GM19328 (cell line): ENCODE results near the gene MIA3.
"Not testable (repeated sequence)": the region's sequence is repeated elsewhere in the genome, so short reads cannot be mapped to it uniquely, and the experiment has no call there.

ENCODE experiments used
- ATAC-seq: cut with Tn5 transposase; IDR thresholded peaks from one replicate; pipeline ENCODE4 v1.9.1; 2021; ENCODE audit warnings: mild to moderate bottlenecking, moderate library complexity; ENCODE audit not compliant: unreplicated experiment

The MIA3 gene

DNA sequence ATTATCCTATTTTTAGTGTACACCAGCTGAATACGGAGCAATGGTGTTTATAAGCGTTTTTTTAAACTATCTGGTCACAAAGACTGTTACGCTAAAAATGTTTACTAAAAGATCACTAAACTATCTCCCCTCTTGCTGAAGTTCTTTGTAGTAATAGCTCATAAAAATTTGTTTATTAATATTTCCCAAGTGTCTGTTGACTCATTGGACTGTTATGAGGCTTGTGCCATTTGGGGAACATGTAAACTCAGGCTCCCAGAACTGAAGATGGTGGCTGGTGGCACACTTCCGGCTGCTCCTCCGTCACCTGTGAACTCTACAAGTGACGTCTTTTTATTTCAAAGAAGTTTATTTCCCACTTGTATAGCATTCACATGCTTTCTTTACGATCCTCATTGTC, 48.1 kb downstream of the MIA3 start:
- ATAC-seq = no peak

DNA sequence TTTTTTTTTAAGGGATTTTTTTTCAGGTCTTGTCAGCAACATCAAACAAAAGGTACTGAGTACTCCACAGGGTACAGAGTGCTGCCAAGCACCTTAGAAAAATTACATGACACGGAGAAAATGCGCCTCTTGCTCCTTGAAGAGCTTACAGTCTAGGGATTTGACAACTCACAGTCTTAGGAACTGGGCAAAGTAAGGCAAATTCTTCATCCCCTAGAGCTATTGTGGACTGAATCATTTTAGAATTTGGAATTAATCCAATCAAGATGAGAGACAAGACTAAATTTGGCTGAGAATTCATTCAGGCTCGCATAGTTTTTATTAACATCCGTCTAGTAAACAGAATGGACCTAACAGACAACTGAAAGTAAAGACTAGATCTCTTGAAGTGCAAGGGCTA, 50.3 kb downstream of the MIA3 start:
- ATAC-seq = not testable (repeated sequence)

DNA sequence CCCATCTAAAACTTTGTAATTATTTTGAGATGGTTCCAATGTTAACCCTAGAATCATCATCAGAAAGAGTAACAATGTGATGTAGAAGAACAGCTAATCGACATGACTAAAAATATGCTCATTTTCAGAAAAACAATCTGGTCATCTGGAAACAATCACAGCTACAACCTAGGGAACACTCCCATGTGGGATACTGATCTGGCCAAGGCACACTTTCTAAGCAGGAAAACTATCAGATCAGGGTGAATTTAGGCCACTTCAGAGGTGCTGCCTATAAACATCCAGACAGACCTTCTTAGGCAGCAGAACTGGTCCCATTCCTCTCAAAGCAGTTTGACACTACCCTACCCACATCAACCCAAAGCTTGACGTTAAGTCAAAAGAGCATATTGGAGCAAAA, 51.2 kb downstream of the MIA3 start:
- not testable (repeated sequence) for ATAC-seq

DNA sequence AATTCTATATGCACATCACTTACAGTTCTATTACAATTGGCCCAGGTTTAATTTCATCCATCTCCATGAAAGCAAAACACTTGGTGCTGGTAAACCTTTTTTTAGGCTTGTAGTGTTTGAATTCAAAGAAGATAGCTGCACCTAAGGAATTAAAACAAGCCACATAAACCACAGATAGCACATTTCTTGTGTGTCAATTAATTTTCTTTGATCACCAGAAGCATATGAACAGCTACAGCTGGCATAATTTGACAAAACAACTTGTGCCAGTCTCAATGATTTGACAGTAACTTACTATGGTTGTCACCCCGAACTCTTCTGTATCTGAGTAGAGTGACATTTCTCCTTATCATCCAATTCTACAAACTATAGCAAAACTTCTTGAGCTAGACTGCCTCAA, 52.2 kb downstream of the MIA3 start:
- ATAC-seq = no peak

DNA sequence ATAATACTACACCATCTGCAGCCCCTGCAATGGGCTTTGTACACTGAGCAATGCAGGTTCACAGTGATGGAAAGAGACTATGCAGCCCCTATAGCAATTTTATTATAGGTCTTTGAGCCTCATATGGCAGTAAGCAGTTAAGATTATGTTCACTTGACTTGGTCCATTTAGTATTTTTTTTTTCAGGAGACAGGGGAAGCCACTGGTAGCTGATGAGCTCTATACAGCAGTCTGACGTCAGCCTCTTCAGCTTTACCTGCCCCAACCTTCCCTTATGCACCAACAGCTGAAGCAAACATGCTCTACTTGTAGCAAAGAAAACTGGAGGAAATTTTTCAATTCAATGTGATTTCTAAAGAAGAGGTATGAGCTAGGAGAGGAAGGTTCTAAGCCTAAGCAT, 62.2 kb downstream of the MIA3 start:
- no peak for ATAC-seq

DNA sequence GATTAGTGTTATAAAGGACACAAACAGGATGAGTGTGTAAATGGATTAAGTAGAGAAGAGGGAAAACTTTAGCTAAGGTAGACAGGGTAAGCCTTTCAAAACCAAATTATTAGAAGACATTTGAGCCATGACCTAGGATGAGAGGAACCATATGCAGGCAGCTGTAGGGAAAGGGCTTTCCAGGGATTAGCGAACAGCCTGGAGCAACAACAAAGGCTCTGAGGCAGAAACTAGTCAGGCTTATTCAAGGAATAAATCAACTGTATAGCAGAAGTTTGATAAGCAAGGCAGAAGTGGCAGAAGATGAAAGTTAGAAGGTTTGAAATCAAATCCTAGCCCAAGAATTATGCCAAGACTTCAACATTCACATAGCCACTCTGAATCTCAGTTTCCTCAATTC, 73.1 kb downstream of the MIA3 start:
- ATAC-seq = no peak

DNA sequence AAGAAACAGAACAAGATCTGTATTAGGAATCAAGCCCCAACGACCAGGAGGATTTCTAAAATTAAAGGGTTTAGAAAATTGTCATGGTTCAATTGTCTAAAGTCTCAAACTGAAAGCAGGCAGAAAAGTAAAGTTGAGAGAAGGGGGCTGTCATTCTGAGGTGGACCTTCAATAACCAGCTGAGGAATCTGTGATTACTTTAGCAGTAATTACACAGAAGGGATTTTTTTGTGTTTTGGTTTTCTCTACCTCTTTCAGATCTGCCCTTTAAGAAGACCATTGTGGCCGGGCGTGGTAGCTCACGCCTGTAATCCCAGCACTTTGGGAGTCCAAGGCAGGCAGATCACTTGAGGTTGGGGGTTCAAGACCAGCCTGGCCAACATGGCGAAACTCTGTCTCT, 77.0 kb downstream of the MIA3 start:
- no peak for ATAC-seq

DNA sequence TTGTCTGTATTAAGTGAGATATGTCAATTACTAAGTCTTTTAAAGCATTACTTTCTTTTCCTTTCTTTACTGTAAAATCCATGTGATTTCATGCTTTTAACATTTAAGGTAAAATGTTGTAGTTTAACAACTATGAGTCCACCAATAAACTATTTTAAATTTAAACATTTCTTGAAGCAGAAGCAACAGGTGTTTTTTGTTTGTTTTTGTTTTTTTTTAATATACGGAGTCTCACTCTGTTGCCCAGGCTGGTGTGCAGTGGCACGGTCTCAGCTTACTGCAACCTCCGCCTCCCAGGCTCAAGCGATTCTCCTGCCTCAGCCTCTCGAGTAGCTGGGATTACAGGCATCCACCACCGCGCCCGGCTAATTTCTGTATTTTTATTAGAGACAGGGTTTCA, 78.8 kb downstream of the MIA3 start:
- ATAC-seq = no peak

DNA sequence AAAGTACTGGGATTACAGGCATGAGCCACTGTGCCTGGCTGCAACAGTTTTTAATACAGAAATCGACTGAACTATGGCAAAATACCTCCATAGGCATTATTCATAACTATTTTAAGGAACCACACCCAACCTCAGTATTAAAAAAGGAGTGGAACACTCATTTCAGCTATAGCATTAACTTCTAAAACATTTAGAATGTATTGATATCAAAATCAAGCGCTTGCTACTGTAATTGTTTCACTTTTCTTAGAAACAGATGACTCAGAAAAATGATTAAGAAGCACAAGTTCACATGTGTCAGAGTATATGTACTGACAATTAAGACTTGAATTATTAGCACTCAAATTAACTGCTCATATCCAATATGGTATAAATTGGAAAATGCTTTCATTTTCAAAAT, 79.3 kb downstream of the MIA3 start:
- no peak for ATAC-seq

DNA sequence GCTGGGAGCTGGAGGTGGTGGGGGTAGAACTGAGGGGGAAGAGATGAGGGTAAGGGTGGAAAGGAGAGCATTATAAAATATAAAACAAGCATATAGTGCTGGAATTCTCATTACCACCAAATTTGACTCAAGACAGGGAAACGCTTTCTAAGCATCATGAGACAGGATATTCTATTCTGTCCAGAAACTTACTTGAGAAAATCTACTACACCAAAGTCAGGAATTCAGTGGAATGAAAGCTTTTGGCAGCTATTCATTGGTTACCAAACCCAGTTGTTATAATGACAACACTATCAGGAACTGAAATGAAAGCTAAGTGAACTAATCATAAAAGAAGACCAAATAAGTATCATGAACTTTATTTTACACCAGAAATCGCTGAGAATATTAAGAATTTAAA, 79.9 kb downstream of the MIA3 start:
- no peak for ATAC-seq

DNA sequence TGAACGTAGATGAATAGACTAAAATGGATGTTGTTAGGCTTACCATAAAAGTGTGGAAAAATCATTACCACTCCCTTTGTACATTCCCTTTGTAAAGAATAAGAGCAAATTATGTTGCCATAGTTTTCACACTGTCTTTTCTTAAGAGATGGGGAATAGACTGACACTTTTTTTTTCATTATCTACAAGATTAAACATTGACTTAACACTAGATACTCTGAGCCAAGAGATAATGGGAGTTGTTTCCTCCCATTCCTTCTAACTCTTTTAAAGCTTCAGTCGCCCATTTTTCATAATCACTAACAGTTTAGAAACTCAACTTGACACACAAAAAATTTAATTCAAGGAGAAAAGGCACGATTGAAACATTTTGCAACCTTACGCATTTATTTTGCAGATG, 84.3 kb downstream of the MIA3 start:
- no peak for ATAC-seq

DNA sequence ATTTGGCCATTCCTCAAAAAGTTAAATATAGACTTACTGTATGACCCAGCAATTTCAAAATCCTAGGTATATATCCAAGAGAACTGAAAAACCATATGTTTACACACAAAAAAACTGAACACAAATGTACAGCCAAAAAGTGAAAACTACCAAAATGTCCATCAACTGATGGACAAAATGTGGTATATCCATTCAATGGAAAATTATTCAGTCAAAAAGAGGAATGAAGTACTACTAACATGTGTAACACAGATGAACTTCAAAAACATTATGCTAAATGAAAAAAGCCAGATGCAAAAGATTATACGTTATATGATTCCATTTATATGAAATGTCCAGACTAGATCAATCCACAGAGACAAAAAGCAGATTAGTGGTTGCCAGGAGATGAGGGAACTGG, 86.4 kb downstream of the MIA3 start:
- no peak for ATAC-seq

DNA sequence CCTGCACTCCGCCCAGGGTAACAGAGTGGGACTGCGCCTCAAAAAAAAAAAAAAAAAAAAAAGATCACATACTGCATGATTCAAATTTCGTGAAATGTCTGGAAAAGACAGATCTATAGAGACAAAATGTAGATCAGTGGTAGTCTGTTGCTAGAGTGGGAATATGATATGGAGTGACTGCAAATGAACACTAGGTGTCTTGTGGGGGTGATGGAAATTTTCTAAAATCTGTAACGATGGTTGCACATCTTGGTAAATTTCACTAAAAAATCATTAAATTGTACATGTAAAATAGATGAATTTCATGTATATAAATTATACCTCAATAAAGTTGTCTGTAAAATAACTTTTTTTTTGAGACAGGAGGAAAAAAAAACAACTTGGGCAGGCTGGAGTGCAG, 88.9 kb downstream of the MIA3 start:
- no peak for ATAC-seq

DNA sequence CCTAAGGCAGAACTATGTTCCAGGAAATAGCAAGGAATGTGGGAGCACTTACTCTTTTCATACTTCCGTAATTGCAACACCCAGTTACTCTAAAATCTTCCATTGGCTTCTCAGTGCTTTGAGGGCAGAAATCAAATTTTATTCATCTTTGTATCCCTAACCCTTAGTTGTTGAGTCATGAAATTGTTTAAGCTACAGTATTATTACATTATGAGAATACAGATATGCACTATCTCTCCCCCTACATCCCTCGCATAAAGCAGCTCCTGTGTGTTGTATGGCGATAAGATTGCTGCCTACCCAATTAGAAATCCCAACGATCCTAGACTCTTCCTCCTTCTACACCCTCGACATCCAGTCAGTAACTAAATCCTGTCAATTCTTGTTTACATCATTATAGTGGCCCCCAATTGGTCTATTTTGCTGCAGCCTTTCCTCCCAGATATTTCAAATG, 91.8 kb downstream of the MIA3 start:
- no peak for ATAC-seq

DNA sequence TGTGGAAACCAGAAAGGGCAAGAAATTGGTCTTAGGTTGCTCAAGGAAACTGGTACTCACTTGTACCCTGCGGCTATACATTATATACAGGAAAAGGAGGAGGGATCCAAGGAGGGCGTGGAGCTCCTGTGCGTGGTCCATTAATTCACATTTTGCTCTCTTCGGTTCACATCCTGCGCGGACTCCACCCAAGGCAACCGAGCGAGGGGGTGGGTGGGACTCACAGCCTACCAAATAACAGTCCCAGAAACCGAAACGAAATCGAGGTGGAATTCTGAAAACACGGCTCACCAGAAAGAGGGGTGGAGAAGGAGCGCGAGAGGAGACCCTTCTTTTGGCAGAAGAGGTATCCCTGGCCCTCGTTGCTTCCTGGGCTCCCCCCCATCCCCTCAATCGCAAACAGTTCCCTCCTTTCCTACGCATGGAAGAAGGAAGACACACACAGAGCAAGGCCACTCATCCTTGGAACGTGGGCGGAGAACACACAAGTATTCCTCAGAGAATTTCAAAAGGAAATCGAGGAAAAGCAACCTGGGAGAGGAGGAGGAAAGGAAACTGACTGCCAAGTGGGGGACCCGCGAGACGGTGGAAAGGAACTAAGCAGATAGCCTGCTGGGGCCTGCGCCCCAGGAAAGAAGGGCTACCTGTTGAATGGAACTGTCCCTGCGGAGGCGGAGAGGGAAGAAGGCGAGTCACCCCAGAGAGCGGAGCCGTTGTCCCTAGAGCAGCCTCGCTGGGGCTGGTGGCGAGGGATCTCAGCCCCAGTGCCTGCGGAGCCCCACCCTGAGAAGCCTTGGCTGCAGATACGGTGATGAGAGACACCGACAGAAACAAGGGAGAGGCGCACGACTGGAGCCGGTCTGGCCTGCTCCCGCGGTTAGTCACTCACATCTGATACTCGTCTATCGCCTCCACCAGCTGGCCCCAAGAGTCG, 93.7 kb downstream of the MIA3 start:
- peak; percentile 31 for ATAC-seq

DNA sequence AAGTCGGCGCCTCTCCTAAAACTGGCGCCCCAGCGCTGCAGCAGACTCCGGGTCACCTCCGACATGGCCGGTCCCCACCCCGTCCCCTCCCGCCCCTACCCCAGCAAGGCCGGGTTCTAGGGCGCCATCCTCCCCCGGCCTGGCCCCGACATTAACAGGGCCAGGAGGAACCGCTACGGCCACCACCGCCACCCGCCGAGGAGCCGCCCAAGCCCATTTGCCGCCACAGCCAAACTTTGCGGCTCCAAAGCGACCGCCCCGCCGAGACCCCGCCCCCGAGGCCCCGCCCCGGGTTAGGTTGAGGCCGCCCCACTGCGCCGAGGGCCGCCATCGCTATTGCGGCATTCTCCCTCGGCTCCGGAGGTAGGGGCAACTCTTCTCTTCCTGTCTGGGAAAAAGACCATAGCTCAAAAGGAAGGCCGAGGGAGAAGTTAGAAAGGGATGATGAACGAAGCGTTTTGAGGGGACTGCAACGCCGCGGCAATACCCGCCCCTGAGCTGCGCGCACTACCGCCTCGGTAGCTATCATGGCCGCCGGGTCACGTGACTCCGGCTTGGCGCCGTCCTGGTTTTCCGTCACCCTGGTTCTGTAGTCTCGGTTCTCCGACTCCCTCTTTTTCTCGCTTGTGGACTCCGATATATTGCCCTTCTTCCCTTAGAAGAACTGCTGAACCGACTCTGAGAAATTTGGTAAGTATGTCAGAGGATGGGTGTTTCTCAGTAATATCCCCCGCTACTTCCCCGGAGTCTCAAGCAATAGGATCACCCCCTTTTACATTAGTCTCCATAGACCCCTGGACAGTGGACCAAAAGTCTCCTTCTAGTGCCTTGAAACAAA, 94.6 kb downstream of the MIA3 start, which contains the start of the genes AIDA and BROX:
AIDA (minus strand) TSS at position 239 of the 838 bp plus-strand sequence; CDS start at position 65, 174 bp downstream.
BROX (plus strand) TSS at position 312 of the 838 bp plus-strand sequence. CDS start 3,136 bp downstream, outside the sequence.
- peak; percentile 77 for ATAC-seq

DNA sequence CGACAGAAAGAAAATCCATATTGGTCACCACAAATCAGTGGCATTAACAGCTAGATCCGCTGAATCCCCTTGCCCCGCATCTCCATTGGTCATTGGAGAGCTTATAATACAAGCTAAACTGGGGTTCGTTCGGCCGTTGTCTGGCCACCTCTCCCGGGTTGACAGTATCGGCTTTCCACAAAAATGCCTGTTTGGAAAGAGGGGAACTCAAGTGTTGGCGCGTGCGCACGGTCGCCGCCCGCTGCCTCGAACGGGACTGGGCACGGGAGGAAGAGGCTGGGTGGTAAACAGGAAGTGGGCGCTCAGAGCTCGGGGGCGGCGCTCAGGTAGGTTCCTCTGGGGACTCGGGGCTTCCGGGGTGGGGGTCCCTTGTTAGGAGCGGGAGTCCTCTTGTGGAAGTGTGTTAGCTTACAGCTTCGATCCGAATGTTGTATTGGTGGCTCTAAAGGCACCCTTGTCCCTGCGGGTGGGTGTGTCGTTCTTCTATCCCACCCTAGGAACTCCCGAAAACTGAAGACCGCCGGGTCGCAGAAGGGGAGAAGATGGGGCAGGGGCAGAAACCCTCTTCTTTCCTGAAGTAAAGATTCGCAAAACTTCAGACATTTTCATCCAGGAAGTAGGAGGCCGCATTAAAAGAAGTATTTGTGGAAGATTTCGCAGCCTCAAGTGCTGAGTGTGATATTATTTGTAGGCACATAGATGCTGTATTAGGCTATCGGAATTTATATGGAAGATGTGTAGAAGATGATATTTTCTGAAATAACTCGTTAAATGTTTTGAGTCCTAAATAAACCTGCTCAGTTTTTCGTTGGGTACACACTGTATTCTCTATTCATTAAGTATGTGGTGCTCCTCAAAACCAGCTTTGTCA, 95.4 kb downstream of the MIA3 start:
- ATAC-seq = peak; percentile 61

DNA sequence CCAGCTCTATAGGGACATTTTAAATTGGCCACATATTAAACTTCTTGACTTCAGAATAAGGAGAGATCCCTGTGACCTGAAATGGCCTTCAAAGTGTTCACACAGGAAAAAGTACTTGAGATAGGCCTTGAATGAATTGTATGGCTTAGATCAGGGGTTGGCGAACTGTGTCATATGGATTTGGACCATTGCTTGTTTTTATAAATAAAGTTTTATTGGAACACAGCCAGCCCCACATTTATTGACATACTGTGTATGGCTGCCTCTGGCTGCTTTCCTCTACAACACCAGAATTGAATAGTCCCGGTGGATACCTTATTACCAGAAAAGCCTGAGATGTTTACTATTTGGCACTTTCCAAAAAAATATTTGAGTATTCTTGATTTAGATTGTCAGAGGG, 98.5 kb downstream of the MIA3 start:
- ATAC-seq = no peak
